ENCODE data around the gene ADSL.

ADSL gene

DNA sequence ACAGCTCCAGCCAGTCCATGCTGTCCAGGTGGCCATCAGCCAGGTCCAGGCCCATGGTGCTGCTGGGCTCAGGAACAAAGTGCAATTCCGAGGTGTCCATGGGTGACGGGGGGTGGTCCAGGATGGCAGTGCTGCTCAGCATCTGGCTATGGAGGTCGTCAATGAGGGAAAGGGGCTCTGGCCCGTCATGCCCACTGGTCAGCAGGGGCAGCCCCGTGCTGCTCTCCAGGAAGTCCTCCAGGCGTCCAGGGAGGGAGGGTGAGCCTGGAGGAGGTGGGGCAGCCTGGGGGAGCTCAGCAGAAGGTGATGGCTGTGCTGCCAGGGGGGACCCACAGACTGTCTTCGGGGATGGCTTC lies 65.2 kb downstream of the ADSL start:
- peaks cover 76% of the 10 kb centered on the region for H3K36me3 ChIP-seq (replicated peaks)
- H3K4me3 ChIP-seq (ENCODE audit: low read depth, low read length) = no peak overlapping the region
- H3K27ac ChIP-seq = no peak overlapping the region
- TF ChIP-seq, protein P1, sequence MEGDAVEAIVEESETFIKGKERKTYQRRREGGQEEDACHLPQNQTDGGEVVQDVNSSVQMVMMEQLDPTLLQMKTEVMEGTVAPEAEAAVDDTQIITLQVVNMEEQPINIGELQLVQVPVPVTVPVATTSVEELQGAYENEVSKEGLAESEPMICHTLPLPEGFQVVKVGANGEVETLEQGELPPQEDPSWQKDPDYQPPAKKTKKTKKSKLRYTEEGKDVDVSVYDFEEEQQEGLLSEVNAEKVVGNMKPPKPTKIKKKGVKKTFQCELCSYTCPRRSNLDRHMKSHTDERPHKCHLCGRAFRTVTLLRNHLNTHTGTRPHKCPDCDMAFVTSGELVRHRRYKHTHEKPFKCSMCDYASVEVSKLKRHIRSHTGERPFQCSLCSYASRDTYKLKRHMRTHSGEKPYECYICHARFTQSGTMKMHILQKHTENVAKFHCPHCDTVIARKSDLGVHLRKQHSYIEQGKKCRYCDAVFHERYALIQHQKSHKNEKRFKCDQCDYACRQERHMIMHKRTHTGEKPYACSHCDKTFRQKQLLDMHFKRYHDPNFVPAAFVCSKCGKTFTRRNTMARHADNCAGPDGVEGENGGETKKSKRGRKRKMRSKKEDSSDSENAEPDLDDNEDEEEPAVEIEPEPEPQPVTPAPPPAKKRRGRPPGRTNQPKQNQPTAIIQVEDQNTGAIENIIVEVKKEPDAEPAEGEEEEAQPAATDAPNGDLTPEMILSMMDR (IDR thresholded peaks at IDR 0.05; ENCODE audit: low read depth, low read length, missing control alignments) = no peak
- in situ Hi-C loops (cut with HindIII; ENCODE audit: low pct_ligation_motif_present, low sequenced_read_pairs) = no loop called here
- no peaks in the 10 kb centered on the region for H3K27me3 ChIP-seq (replicated peaks)
- DNase-seq = no peak

DNA sequence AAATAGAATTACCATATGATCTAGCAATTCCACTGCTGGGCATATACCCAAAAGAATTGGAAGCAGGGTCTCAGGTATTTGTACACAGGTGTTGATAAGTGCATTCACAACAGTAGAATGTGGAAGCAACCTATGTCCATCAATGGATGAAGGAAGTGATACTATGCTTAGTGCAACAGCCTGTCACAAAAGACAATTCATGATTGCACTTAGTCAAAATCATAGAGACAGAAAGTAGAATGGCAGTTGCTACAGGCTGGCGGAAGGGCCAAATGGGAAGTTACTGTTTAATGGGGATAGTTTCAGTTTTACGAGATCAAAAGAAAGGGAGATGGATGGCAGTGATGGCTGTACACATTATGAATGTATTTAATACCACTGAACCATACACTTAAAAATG lies 66.1 kb downstream of the ADSL start:
- Histone ChIP-seq H3K36me3 (replicated peaks) (peaks cover 73% of the 10 kb centered on the region), H3K27ac (no peak overlapping the region), H3K27me3 (replicated peaks) (no peaks in the 10 kb centered on the region), H3K4me3 (ENCODE audit: low read depth, low read length) (no peak overlapping the region)
- TF ChIP-seq, protein P1 (IDR thresholded peaks at IDR 0.05; ENCODE audit: low read depth, low read length, missing control alignments) = no peak
- no peak for DNase-seq
- in situ Hi-C loops (cut with HindIII; ENCODE audit: low pct_ligation_motif_present, low sequenced_read_pairs) = no loop called here

DNA sequence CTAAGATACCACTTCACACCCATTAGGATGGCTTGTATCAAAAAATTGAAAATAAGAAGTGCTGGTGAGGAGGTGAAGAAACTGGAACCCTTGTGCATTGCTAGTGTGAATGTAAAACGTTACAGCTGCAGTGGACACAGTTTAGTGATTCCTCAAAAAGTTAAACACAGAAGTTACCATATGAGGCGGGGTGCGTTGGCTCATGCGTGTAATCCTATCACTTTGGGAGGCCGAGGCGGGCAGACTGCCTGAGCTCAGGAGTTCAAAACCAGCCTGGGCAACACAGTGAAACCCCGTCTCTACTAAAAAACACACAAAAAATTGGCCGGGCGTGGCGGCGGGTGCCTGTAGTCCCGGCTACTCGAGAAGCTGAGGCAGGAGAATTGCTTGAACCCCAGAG lies 67.6 kb downstream of the ADSL start:
- TF ChIP-seq, protein P1 (IDR thresholded peaks at IDR 0.05; ENCODE audit: low read depth, low read length, missing control alignments) = no peak
- Histone ChIP-seq H3K36me3 (replicated peaks) (peaks cover 70% of the 10 kb centered on the region), H3K27ac (no peak overlapping the region), H3K27me3 (replicated peaks) (no peaks in the 10 kb centered on the region), H3K4me3 (ENCODE audit: low read depth, low read length) (no peak overlapping the region)
- DNase-seq = no peak
- in situ Hi-C loops (cut with HindIII; ENCODE audit: low pct_ligation_motif_present, low sequenced_read_pairs) = no loop called here

DNA sequence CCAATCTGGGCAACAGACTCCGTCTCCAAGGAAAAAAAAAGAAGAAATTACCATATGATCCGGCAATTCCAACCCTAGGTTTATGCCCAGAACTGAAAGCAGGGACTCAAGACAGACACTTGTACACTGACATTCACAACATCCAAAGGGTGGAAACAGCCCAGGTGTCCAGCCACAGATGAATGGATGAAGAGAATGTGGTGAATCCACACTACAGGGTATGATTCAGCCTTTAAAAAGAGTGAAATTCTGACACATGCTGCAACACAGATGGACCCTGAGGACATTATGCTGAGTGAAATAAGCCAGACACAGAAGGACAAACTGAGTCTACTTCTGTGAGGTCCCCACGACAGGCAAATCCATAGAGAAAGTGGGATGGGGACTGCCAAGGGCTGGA lies 68.0 kb downstream of the ADSL start:
- Histone ChIP-seq H3K4me3 (ENCODE audit: low read depth, low read length) (no peak overlapping the region), H3K36me3 (replicated peaks) (peaks cover 70% of the 10 kb centered on the region), H3K27ac (no peak overlapping the region), H3K27me3 (replicated peaks) (no peaks in the 10 kb centered on the region)
- TF ChIP-seq, protein P1 (IDR thresholded peaks at IDR 0.05; ENCODE audit: low read depth, low read length, missing control alignments) = no peak
- DNase-seq = no peak
- in situ Hi-C loops (cut with HindIII; ENCODE audit: low pct_ligation_motif_present, low sequenced_read_pairs) = no loop called here

DNA sequence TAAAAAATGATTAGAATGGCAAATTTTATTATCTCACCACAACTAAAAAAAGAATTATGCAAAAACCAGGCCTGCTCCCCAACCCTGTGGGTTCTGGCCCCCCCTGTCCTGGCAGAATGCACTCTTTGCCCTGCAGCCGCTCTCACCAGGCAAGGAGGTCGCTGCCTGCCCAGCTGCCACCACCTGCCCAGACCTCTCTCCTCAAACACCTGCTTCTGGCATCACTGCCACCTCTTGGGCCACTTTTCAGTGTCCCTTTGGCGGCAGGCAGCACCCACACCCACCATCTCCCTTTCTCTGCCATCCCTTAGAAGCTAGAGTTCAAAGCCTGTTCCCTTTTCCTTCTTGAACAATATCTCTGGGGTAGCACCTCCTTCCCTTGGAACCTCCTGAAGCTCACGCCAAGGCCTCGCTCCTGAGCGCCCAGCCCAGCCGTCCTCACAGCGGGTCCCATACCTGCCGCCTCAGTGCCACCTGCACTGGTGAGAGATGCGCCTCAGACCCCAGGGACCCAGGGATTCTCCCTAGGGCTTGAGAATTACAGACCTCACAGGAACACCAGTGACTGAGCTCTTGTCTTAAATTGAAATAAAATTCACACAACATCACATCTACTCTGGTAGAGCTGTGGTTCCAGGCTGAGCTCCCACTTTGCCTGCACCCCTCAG lies 68.7 kb downstream of the ADSL start:
- DNase-seq = no peak
- H3K27me3 ChIP-seq (replicated peaks) = no peaks in the 10 kb centered on the region
- no peak overlapping the region for H3K4me3 ChIP-seq (ENCODE audit: low read depth, low read length)
- H3K36me3 ChIP-seq (replicated peaks) = peaks cover 70% of the 10 kb centered on the region
- no peak overlapping the region for H3K27ac ChIP-seq
- TF ChIP-seq, protein P1 (IDR thresholded peaks at IDR 0.05; ENCODE audit: low read depth, low read length, missing control alignments) = no peak
- in situ Hi-C loops (cut with HindIII; ENCODE audit: low pct_ligation_motif_present, low sequenced_read_pairs) = no loop called here
